HepG2 (cell line): ENCODE measurements around the gene TMEM132D. TPM values are rescaled to one million over a fixed set of nuclear protein-coding genes. Genes with fewer than 3 reads are reported as not detected.

ENCODE experiments used
- ATAC-seq: fragments of 200-7000 bp; cut with Tn5 transposase; 3 replicates; pipeline ENCODE4 v1.9.1; 2020; ENCODE audit warnings: mild to moderate bottlenecking, moderate library complexity
- BruUV-seq: library from RNA; stranded (reverse); fragments of 400-500 nt; replicated peaks from 2 replicates; lab custom pipeline; 2021; lab: Mats Ljungman, UMichigan
- CTCF ChIA-PET: fragments of 300-600 bp; formaldehyde crosslinking; extraction: SDS; loops from one replicate; lab custom pipeline; 2021; ENCODE audit warnings: low total read pairs, inconsistent platforms, low intra/inter-chr PET ratio; lab: Yijun Ruan, JAX
- POLR2A ChIA-PET: fragments of 350-600 bp; sonication (Branson Sonifier 250); formaldehyde crosslinking; loops from one replicate; lab custom pipeline; 2020; ENCODE audit warnings: antibody characterized with exemption, inconsistent platforms; lab: Yijun Ruan, JAX
- DNase-seq: peaks from one replicate; pipeline ENCODE4 v3.0.0-alpha.2; 2015; ENCODE audit warnings: low spot score
- FAIRE-seq: peaks from 3 replicates; lab custom pipeline; 2011; peaks lifted over from hg19 to GRCh38; lab: Jason Lieb, UNC
- H2AFZ ChIP-seq: one replicate; pipeline ENCODE4 v1.6.1; 2011; ENCODE audit warnings: low read length, inconsistent platforms
- H3K27ac ChIP-seq: fragments of 300-600 bp; 3 replicates; pipeline ENCODE4 v1.8.0; 2011; ENCODE audit warnings: mixed run types, mild to moderate bottlenecking, mixed read lengths, low read length, inconsistent platforms; ENCODE audit not compliant: insufficient read depth; ENCODE audit errors: extremely low read length
- H3K27me3 ChIP-seq, 2 experiments: fragments of 200-600 bp in 1 of 2; 2 replicates in 1 of 2; 3 replicates in 1 of 2; pipeline versions ENCODE4 v1.6.0 to v1.8.0; 2011; ENCODE audit warnings: low read length in 2 of 2, mild to moderate bottlenecking in 2 of 2, moderate library complexity in 2 of 2, inconsistent platforms in 1 of 2; ENCODE audit not compliant: insufficient read depth in 2 of 2, control insufficient read depth in 1 of 2
- H3K36me3 ChIP-seq, 2 experiments: fragments of 200-600 bp in 1 of 2; replicated peaks in 1 of 2; 2 replicates in 1 of 2; 3 replicates in 1 of 2; pipeline versions ENCODE4 v1.5.1 to v1.8.0; 2011; ENCODE audit warnings: low read length in 2 of 2, inconsistent platforms in 1 of 2; ENCODE audit not compliant: insufficient read depth in 2 of 2, control insufficient read depth in 1 of 2
- H3K4me1 ChIP-seq: 2 replicates; pipeline ENCODE4 v1.5.1; 2012; ENCODE audit warnings: low read length, inconsistent platforms; ENCODE audit not compliant: insufficient read depth
- H3K4me2 ChIP-seq: 2 replicates; pipeline ENCODE4 v1.6.0; 2011; ENCODE audit warnings: low read depth, low read length, inconsistent platforms
- H3K4me3 ChIP-seq, 3 experiments: fragments of 200-600 bp in 1 of 3; sonication (generic), shearing (Covaris generic) in 1 of 3; replicated peaks in 1 of 3; 2 replicates each; pipeline ENCODE4 v1.5.1; 2011 to 2016; ENCODE audit warnings: low read length in 3 of 3, inconsistent platforms in 2 of 3, low read depth in 2 of 3, mild to moderate bottlenecking in 2 of 3, control low read depth in 1 of 3, mixed read lengths in 1 of 3; ENCODE audit not compliant: insufficient read depth in 1 of 3
- H3K79me2 ChIP-seq: one replicate; pipeline ENCODE4 v1.6.1; 2011; ENCODE audit warnings: low read length, inconsistent platforms; ENCODE audit not compliant: insufficient read depth
- H3K9ac ChIP-seq: 2 replicates; pipeline ENCODE4 v1.6.0; 2011; ENCODE audit warnings: mild to moderate bottlenecking, low read depth, low read length, inconsistent platforms; ENCODE audit not compliant: insufficient read depth
- H3K9me3 ChIP-seq: 2 replicates; pipeline ENCODE4 v1.5.1; 2012; ENCODE audit warnings: mild to moderate bottlenecking, low read length
- H4K20me1 ChIP-seq: 2 replicates; pipeline ENCODE4 v1.6.0; 2011; ENCODE audit warnings: inconsistent platforms, mild to moderate bottlenecking, low read length, moderate library complexity; ENCODE audit not compliant: insufficient read depth
- BRD4 ChIP-seq: sonication (generic); formaldehyde crosslinking; IDR thresholded peaks from 2 replicates; pipeline ENCODE4 v1.4.0; 2020; ENCODE audit warnings: missing genetic modification reagents
- CC2D1A ChIP-seq: sonication (generic); formaldehyde crosslinking; IDR thresholded peaks from 2 replicates; pipeline ENCODE4 v1.8.1; 2023; ENCODE audit warnings: mild to moderate bottlenecking, missing genetic modification reagents
- CHCHD3 ChIP-seq: sonication (generic); formaldehyde crosslinking; IDR thresholded peaks from 2 replicates; pipeline ENCODE4 v1.8.0; 2022; ENCODE audit warnings: mild to moderate bottlenecking, missing genetic modification reagents, moderate library complexity
- ESRRA ChIP-seq: sonication (generic); formaldehyde crosslinking; IDR thresholded peaks from 2 replicates; pipeline ENCODE4 v1.5.1; 2020; ENCODE audit warnings: mild to moderate bottlenecking, low read depth, missing genetic modification reagents
- FOXO4 ChIP-seq: sonication (generic); formaldehyde crosslinking; conservative IDR thresholded peaks from 2 replicates; pipeline ENCODE4 v1.8.1; 2023; ENCODE audit warnings: missing genetic modification reagents
- HOXA3 ChIP-seq: sonication (generic); formaldehyde crosslinking; IDR thresholded peaks from 2 replicates; pipeline ENCODE4 v1.5.0; 2020; ENCODE audit warnings: missing genetic modification reagents
- KDM5A ChIP-seq: fragments of 200-600 bp; sonication (generic); IDR thresholded peaks from 2 replicates; pipeline ENCODE4 v1.7.0; 2018; ENCODE audit warnings: antibody characterized with exemption, mild to moderate bottlenecking, low read length, borderline replicate concordance
- MBD4 ChIP-seq: IDR thresholded peaks from 2 replicates; pipeline ENCODE4 v1.6.1; 2012; ENCODE audit warnings: low read length, inconsistent platforms, borderline replicate concordance
- MED8 ChIP-seq: sonication (generic); formaldehyde crosslinking; IDR thresholded peaks from 2 replicates; pipeline ENCODE4 v1.8.1; 2023; ENCODE audit warnings: mild to moderate bottlenecking, missing genetic modification reagents; ENCODE audit not compliant: insufficient replicate concordance
- NFE2 ChIP-seq: sonication (generic); formaldehyde crosslinking; IDR thresholded peaks from 2 replicates; pipeline ENCODE4 v1.4.0; 2020; ENCODE audit warnings: missing genetic modification reagents
- NFIC ChIP-seq: IDR thresholded peaks from 2 replicates; pipeline ENCODE4 v1.6.1; 2012; ENCODE audit warnings: mild to moderate bottlenecking, low read length, inconsistent platforms
- PHF20 ChIP-seq: sonication (generic); formaldehyde crosslinking; IDR thresholded peaks from 2 replicates; pipeline ENCODE4 v1.5.0; 2020; ENCODE audit warnings: mild to moderate bottlenecking, missing genetic modification reagents
- PITX1 ChIP-seq: sonication (generic); formaldehyde crosslinking; IDR thresholded peaks from 2 replicates; pipeline ENCODE4 v1.5.1; 2020; ENCODE audit warnings: mild to moderate bottlenecking, missing genetic modification reagents
- RNF2 ChIP-seq: fragments of 450-650 bp; conservative IDR thresholded peaks from 2 replicates; pipeline ENCODE4 v1.6.1; 2016; ENCODE audit warnings: low read depth
- SP4 ChIP-seq: sonication (generic); formaldehyde crosslinking; IDR thresholded peaks from 2 replicates; pipeline ENCODE4 v1.8.1; 2023; ENCODE audit warnings: mild to moderate bottlenecking, missing genetic modification reagents
- ZBTB42 ChIP-seq: sonication (generic); formaldehyde crosslinking; IDR thresholded peaks from 2 replicates; pipeline ENCODE4 v1.5.0; 2020; ENCODE audit warnings: mild to moderate bottlenecking, missing genetic modification reagents
- ZNF350 ChIP-seq: sonication (generic); formaldehyde crosslinking; IDR thresholded peaks from 2 replicates; pipeline ENCODE4 v1.4.0; 2020; ENCODE audit warnings: mild to moderate bottlenecking, low read depth, missing genetic modification reagents, borderline replicate concordance
- ZNF362 ChIP-seq: sonication (generic); formaldehyde crosslinking; IDR thresholded peaks from 2 replicates; pipeline ENCODE4 v1.4.0; 2020; ENCODE audit warnings: missing genetic modification reagents, mild to moderate bottlenecking, borderline replicate concordance
- ZNF570 ChIP-seq: sonication (generic); formaldehyde crosslinking; IDR thresholded peaks from 2 replicates; pipeline ENCODE4 v1.4.0; 2020; ENCODE audit warnings: mild to moderate bottlenecking, missing genetic modification reagents, borderline replicate concordance
- ZNF773 ChIP-seq: sonication (generic); formaldehyde crosslinking; IDR thresholded peaks from 2 replicates; pipeline ENCODE4 v1.4.0; 2020; ENCODE audit warnings: missing genetic modification reagents, borderline replicate concordance
- WGBS: methylation state at CpG from one replicate; pipeline ENCODE4 v1.1.6; 2017; ENCODE audit warnings: low lambda C conversion rate; 5-methylcytosine and 5-hydroxymethylcytosine counted together
- in situ Hi-C: cut with HindIII; loops from 2 replicates; pipeline ENCODE4 v1.10.0; 2017; ENCODE audit warnings: low pct_unique_long_range_greater_than_20kb; ENCODE audit not compliant: extremely low pct_ligation_motif_present
- intact Hi-C: fragments of 100-400 bp; cut with micrococcal nuclease; formaldehyde crosslinking; loops from one replicate; pipeline ENCODE4 v1.10.0; 2022; ENCODE audit not compliant: unreplicated experiment
- polyA plus RNA-seq, 8 experiments: library from polyadenylated mRNA; depleted of rRNA in 3 of 8; stranded (reverse) in 7 of 8; unstranded in 1 of 8; fragments of >200 nt; fragmentation: Illumina TruSeq in 4 of 8; extraction: Trizol in 4 of 8; gene quantifications; 2 replicates each; pipeline versions ENCODE4 v1.2.1 to v1.2.3, GENCODE V29; 2011 to 2016; ENCODE audit warnings: low read depth in 4 of 8, missing spikeins in 1 of 8, mixed read lengths in 1 of 8; ENCODE audit not compliant: insufficient read depth in 1 of 8
- total RNA-seq, 5 experiments: library from RNA; depleted of rRNA; stranded (reverse); fragments of >200 nt; fragmentation: Illumina TruSeq; extraction: Trizol; gene quantifications; 2 replicates each; pipeline ENCODE4 v1.2.3, GENCODE V29; 2016; ENCODE audit warnings: low read depth in 1 of 5

TMEM132D gene
- total and polyA plus RNA-seq, 2 of the 13 experiments (the other 11 are each of a cell fraction or from before 2014, with no cell fraction given) = not detected

- no peak overlapping the region for H3K27ac ChIP-seq
- CTCF ChIA-PET = no interaction called here
- peaks cover 3% of the 10 kb centered on the region; the same call in 1 of the 2 replicates for H3K9me3 ChIP-seq
- FAIRE-seq (no peak), ATAC-seq (no peak), DNase-seq (no peak)
- H3K36me3 ChIP-seq = no peaks in the 10 kb centered on the region
- H3K79me2 ChIP-seq = no peaks in the 10 kb centered on the region
- no peak overlapping the region for H2AFZ ChIP-seq
- in situ Hi-C loops = no loop called here
- no peaks in the 10 kb centered on the region for H3K27me3 ChIP-seq
- 5% methylated on average over 8 of the region's 9 CpGs for WGBS
- no peak overlapping the region for H3K4me2 ChIP-seq
- TF ChIP-seq ZNF570 (CRISPR knock-in tag) (no peak), PHF20 (CRISPR knock-in tag) (no peak), ZNF350 (CRISPR knock-in tag) (no peak), ZNF773 (CRISPR knock-in tag) (no peak), ZBTB42 (CRISPR knock-in tag) (no peak), RNF2 (no peak), FOXO4 (no peak), BRD4 (no peak), CHCHD3 (CRISPR knock-in tag) (no peak), MED8 (no peak), PITX1 (CRISPR knock-in tag) (no peak), KDM5A (no peak), HOXA3 (CRISPR knock-in tag) (no peak), MBD4 (no peak), NFIC (no peak), ESRRA (CRISPR knock-in tag) (no peak), NFE2 (CRISPR knock-in tag) (no peak), SP4 (no peak), CC2D1A (no peak), ZNF362 (CRISPR knock-in tag) (no peak)
- TF ChIP-seq, all 625 proteins: peak for 0
- no peak overlapping the region for H3K4me3 ChIP-seq
- no peaks in the 10 kb centered on the region for H3K4me1 ChIP-seq
- intact Hi-C loops = no loop called here
- BruUV-seq = no TSS peak
- no peaks in the 10 kb centered on the region for H4K20me1 ChIP-seq
- POLR2A ChIA-PET = no interaction called here
- H3K9ac ChIP-seq = no peak overlapping the region
Measured at GRCh38 chr12:129662234-129662633, 241.6 kb downstream of the TMEM132D start.
